Superior temporal gyrus (tissue), 1 donor: Measurements from ENCODE around the gene PGP.
"Not testable (repeated sequence)": the region's sequence is repeated elsewhere in the genome, so short reads cannot be mapped to it uniquely, and the experiment has no call there.

Experiments
- DNase-seq: peaks from one replicate; pipeline ENCODE4 v3.0.0-alpha.2; 2016; ENCODE audit errors: extremely low spot score

Gene PGP

GRCh38 chr16:2223221-2223941, 8.7 kb upstream of the PGP start, which contains the start of gene E4F1:
Gene E4F1, plus strand, starts transcription at chr16:2223591. Its CDS starts 23 bp downstream, at chr16:2223614.
- peak; percentile 97 for DNase-seq

DNA sequence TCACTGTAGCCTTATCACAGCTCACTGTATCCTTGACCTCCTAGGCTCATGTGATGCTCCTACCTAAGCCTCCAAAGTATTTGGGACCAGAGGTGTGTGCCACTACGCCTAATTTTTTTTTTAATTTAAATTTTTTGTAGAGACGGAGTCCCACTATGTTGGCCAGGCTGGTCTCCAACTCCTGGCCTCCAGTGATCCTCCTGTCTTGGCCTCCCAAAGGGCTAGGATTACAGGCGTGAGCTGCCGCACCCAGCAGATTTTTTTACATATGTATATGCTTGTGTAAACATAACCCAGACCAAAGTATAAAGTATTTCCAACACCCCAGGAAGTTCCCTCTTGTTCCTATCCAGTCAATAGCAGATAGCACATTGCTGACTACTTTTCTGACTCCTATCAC, 1.7 kb upstream of the PGP start:
- DNase-seq: no peak

DNA sequence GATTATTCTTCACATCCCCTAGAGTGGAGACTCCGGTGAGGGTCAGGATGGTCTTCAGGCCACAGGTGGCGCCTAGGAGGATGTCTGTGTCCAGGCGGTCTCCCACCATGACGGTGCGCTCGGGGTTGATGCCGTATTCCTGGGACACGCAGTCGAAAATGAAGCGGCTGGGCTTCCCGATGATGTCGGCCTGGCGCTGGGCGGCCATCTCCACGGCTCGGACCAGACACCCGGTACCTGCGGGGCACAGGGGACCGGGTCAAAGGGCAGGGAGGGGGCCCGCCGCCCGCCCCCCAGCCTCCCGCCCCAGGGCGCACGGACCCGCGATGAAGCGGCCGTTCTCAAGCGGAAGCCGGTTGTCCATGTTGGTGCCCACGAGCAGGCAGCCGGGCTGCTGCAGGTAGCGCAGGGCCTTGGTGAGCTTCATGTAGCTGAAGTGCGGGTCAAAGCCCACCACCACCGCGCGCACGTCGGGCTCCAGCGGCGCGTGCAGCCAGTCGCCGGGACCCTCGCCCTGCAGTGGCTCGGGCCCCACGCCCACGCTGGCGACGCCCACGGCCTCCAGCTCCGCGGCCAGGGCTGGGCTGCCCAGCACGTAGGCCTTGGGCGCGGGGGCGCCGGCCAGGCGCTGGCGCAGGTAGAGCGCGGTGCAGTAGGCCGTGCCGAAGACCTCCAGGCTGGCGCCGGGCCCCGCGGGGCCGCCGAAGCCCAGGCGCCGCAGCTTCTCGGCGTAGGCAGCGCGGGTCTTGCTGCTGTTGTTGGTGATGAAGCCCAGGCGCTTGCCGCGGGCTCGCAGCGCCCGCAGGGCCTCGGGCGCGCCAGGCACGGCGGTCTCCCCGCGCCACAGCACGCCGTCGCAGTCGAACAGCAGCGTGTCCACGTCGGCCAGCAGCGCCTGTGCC, 572 bp downstream of the PGP start:
- DNase-seq: peak; percentile 12

- DNase-seq: no peak
These were observed 2.0 kb downstream of the PGP start for GRCh38 chr16:2212362-2213324.

GRCh38 chr16:2211923-2212347, 2.7 kb downstream of the PGP start:
- DNase-seq: no peak

GRCh38 chr16:2210386-2211365, 4.0 kb downstream of the PGP start, which contains the start of gene BRICD5:
Gene BRICD5, minus strand, starts transcription at chr16:2210863. Its CDS starts 30 bp downstream, at chr16:2210833.
- DNase-seq: no peak

GRCh38 chr16:2210009-2210332, 4.7 kb downstream of the PGP start:
- no peak for DNase-seq

DNA sequence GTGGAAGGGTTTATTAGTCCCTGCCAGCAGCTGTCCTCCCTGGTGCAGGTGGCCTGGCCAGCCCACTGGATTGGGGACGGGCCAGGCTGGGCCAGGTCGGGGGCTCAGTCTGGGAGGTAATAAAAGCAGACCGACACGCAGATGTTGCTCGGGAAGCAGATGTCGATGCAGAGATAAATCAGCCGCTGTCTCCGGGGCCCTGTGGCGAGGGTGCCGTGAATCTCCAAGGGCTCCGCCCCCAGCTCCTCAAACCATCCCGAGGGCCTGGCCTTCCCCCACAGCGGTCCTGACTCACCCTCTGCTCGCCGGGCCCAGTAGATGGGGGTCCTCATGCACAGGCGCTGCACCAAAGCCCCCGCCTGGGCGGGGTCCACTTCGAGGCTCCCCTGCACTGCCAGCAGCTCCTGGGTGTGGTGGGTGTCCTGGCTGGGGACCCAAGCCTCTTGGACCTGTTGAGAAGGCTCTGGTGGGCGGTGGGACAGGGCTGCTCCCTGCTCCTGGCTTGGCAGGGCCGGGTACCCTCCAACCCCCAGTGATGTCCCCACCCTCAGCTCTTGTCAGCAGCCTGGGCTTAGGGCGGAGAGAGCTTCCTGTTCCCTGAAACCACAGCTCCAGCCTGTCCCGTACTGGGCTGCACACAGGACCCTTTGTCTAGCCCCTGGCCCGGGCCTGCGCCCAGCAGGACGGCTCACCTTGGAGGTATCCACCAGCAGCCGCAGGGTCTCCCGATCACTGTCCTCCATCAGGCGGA, 5.2 kb downstream of the PGP start:
- DNase-seq: no peak

- no peak for DNase-seq
These were observed 5.9 kb downstream of the PGP start for GRCh38 chr16:2208772-2209171.

DNA sequence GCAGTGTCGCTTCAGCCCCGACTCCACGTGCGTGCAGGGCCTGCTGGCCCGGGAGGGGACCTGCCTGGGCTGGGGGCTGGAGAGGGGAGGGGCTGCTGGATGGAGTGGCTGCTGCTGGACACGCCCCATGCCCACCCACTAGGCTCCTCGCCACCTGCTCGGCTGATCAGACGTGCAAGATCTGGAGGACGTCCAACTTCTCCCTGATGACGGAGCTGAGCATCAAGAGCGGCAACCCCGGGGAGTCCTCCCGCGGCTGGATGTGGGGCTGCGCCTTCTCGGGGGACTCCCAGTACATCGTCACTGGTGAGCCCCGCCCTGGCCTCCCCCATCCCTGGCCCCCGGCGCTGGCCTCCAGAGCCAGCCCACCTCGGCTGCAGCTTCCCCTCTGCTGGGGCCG, 6.3 kb downstream of the PGP start:
- DNase-seq: no peak

GRCh38 chr16:2207872-2208271, 6.8 kb downstream of the PGP start:
- no peak for DNase-seq

DNA sequence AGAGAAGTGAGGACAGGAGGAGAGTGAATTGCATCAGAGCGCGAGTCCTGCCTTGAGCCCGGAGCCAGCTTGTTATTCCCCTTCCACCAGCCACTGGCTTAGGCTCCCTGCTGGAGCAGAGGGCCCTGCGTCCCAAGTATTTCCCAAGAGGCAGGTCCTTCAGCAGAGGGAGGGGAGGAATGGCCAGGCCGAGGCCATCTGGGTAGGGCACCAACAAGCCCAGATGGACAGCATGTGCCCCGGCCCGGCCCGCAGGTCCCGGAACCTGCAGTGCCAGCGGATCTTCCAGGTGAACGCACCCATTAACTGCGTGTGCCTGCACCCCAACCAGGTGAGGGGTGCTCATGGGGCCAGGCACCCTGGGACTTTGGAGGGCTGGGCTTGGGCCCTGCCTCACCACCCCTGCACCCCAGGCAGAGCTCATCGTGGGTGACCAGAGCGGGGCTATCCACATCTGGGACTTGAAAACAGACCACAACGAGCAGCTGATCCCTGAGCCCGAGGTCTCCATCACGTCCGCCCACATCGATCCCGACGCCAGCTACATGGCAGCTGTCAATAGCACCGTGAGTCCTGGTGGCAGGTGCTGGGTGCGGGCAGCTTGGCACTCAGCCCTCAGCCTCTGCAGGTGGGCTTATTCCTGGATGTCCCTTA, 7.7 kb downstream of the PGP start:
- DNase-seq: no peak

- no peak for DNase-seq
These were observed 8.2 kb downstream of the PGP start for GRCh38 chr16:2206420-2206779.

DNA sequence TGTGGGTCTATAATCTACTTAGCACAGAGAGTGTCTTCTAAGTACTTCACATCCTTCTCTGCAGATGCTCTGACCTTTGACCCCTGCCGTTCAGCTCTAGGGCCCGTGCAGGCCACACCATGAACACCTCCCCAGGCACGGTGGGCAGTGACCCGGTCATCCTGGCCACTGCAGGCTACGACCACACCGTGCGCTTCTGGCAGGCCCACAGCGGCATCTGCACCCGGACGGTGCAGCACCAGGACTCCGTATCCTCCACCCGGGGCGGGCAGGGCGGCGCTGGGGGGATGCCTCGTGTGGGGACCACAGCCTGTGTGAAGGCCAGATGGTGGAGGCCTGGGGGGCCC, 8.7 kb downstream of the PGP start:
- DNase-seq: no peak

GRCh38 chr16:2205104-2205966, 9.3 kb downstream of the PGP start, which contains the start of gene MLST8:
Gene MLST8, plus strand, starts transcription at chr16:2205454. Its CDS starts 632 bp downstream, at chr16:2206086.
- DNase-seq: peak; percentile 87

- DNase-seq: no peak
These were observed 10.1 kb downstream of the PGP start for GRCh38 chr16:2204416-2205103.

DNA sequence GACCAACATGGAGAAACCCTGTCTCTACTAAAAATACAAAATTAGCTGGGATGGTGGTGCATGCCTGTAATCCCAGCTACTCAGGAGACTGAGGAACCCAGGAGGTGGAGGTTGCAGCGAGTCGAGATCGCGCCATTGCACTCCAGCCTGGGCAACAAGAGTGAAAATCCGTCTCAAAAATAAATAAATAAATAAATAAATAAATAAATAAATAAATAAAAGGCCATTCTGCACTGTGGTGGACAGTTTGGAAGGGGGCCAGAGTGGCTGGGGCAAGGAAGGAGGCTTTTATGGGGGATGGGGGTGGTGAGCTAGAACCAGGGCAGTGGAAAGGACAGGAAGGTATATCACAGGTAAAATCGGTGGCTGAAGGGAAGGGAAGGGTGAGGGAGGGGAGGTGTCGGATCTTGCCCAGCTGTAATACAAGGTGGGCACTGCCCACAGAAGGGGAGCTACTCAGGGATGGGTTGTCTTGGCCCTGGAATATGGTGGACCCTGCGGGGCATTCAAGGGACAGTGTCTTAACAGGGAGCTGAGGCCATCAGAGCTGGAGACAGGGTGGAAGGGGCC, 11.4 kb downstream of the PGP start:
- DNase-seq: not testable (repeated sequence)
